ENCODE measurements around the gene NTF4.

GRCh38 chr19:49014123-49014869 lies 50.3 kb downstream of the NTF4 start:
- no peak for TF ChIP-seq POLR2A (IDR thresholded peaks at IDR 0.05)
- TF ChIP-seq, protein P1, sequence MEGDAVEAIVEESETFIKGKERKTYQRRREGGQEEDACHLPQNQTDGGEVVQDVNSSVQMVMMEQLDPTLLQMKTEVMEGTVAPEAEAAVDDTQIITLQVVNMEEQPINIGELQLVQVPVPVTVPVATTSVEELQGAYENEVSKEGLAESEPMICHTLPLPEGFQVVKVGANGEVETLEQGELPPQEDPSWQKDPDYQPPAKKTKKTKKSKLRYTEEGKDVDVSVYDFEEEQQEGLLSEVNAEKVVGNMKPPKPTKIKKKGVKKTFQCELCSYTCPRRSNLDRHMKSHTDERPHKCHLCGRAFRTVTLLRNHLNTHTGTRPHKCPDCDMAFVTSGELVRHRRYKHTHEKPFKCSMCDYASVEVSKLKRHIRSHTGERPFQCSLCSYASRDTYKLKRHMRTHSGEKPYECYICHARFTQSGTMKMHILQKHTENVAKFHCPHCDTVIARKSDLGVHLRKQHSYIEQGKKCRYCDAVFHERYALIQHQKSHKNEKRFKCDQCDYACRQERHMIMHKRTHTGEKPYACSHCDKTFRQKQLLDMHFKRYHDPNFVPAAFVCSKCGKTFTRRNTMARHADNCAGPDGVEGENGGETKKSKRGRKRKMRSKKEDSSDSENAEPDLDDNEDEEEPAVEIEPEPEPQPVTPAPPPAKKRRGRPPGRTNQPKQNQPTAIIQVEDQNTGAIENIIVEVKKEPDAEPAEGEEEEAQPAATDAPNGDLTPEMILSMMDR (IDR thresholded peaks at IDR 0.05): no peak

Data from Peyer's patch (tissue), 4 donors.